GM21515 (cell line): Measurements from ENCODE around the gene SFXN4.
"Not testable (repeated sequence)": the region's sequence is repeated elsewhere in the genome, so short reads cannot be mapped to it uniquely, and the experiment has no call there.

ENCODE experiments used
- ATAC-seq: cut with Tn5 transposase; IDR thresholded peaks from one replicate; pipeline ENCODE4 v1.9.1; 2021; ENCODE audit not compliant: unreplicated experiment

The SFXN4 gene

DNA sequence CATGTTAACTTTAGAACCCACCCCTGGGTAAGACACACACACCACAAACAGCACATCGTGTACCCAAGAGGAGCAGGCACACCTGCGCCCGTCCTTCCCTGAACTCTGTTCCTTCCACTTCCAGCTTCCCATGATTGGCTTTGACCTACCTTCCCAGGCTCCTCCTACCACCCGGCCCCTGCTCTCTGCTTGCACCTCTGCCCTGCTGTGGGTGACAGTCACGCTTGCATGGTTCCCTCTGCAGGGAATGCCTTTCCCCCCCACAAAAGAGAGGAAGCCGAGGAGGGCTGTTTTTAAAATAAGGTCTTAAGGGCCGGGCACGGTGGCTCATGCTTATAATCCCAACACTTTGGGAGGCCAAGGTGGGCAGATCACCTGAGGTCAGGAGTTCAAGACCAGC lies 16.4 kb downstream of the SFXN4 start:
- ATAC-seq = no peak

DNA sequence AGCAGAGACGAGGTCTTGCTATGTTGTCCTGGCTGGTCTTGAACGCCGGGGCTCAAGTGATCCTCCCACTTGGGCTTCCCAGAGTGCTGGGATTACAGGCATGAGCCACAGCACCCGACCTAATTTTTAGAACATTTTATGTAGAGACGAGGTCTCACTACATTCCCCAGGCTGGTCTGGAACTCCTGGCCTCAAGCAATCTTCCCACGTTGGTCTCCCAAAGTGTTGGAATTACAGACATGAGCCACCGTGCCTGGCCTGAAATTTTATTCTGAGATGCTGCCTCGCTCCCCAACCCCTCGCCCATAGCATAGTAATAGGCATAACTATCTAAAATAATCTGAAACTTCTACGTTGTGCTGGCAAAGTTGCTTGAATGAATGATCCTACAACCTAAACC lies 21.9 kb downstream of the SFXN4 start:
- no peak for ATAC-seq

DNA sequence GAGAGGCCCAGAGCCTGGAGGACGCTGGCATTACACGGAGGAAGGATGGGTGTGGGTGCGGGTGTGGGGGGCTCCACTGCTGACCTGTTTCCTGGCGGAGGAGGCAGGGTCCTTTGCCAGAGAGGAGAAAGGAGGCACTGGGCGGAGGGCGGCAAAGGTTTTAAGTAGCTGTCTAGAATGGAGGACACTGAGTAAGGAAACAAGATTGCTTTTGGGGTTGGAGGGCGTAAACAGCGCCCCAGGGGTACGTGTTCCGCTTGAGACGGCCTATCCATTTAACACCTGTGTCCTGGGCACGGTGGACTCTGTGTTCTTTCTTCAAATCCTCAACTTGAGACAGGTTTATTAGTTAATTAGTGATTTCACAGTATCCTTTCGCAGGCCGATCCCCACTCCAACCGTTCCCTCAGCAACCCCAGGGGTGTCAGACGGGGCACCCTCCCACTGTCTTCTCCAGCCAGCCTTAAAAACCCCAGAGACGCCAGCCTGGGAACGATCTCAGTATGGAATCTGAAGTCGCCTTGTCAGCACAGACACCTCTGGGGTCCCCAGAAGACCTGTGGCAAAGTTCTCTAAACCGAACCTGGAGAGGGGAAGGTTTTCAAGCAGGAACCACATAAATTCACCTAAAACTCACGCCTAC lies 24.8 kb downstream of the SFXN4 start:
- no peak for ATAC-seq

DNA sequence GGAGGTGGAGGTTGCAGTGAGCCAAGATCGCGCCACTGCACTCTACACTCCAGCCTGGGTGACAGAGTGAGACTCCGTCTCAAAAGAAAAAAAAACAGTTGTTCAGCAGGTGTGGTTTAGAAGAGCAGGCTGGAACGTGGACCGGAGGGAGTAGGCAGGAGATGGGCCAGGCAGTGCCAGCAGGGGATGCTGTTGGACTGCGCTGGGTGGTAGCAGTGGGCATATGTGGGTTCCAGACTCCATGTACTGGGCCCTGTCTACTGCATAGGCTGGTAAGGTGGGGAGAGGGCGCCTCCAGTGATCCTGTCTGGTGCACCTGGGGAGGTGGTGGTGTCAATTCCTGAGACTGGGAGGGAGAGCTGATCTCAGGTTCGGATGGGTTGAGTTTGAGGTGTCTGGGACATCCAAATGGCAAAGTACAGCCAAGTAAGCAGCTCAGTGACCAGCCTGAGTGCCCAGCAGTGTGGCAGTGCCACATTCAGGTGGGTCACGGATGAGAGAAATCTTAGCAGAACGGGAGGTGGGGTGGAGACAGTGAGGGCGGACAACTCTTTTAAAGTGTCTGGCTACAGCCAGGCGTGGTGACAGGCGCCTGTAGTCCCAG lies 25.9 kb downstream of the SFXN4 start:
- ATAC-seq = no peak

DNA sequence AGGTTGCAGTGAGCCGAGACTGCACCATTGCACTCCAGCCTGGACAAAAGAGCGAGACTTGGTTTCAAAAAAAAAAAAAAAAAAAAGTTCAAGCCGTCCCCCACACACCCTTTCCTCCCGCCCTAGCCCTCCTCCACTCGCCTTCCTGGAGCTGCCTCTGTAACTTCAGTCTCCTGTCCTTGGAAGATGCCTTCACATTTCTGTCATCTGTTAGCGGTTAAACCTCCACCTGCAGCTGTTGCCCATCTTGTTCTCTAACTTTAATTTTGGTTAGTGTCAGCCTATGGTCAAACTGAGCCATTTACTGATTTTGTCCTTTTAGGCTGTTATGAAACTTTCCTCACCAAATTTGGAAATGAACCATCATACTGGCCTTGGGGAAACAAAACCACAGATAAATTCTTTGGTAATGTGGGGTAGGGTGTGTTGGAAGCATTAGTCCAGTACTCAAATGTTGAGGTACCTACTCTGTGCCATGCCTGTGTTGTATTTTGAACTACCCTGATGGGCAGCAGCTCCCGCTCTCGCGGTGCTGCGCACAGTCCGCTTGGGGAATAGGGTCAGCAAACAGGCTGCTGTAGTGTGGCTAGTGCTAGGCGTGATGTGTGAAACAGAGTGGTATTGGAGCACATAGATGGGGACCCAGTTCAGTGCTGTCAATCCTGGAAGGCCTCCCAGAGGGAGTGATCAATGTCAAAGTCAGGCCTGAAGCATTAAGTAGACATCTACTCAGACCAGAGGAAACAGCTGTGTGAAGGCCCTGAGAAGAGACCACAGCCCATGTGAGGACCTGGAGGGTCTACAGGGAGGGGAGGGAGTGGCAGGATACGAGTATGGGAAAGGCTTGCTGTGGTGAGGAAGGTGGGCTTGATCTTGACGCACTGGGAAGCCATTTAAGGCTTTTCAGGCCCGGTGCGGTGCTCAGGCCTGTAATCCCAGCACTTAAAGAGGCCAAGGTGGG lies 26.9 kb downstream of the SFXN4 start:
- ATAC-seq = no peak

DNA sequence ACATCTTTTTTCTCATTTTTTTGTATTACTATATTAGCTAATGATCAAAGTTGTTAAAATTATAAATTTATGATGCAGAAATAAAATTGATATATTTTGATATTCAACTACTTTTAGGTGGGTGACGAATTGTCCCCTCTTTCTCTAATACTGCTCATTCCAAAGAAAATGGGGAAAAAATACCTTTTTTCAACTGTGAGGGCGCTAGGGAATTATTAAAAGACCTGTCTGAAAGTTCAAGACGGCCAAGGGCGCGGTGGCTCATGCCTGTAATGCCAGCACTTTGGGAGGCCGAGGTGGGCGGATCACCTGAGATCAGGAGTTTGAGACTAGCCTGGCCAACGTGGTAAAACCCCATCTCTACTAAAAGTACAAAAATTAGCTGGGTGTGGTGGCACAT lies 27.6 kb downstream of the SFXN4 start:
- not testable (repeated sequence) for ATAC-seq

DNA sequence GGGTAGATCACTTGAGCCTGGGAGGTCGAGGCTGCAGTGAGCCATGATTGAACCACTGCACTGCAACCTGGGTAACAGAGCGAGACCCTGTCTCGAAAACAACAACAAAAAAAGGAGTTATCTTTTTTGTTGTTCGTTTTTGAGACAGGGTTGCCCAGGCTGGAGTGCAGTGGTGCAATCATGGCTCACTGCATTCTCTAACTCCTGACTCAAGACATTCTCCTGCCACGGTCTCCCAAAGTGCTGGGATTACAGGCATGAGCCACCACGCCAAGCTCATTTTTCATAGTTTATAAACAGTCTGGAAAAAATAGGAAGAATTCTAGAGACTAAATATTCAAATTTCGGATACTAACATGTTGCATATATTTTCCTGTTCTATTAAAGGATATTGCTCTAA lies 29.4 kb downstream of the SFXN4 start:
- no peak for ATAC-seq

DNA sequence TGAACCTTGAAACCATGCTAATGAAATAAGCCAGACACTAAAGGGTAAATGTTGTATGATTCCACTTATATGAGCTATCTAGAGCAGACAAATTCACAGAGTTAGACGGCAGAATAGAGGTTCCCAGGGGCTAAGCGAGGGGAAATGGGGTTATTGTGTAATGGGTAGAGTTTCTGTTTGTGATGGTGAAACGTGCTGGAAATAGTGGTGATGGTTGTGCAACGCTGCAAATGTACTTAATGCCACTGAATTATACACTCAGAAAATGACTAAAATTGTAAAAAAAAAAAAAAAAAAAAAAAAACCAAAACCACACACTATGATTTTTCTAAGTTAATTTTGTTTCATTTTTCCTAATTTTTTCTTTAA lies 30.0 kb downstream of the SFXN4 start:
- no peak for ATAC-seq

DNA sequence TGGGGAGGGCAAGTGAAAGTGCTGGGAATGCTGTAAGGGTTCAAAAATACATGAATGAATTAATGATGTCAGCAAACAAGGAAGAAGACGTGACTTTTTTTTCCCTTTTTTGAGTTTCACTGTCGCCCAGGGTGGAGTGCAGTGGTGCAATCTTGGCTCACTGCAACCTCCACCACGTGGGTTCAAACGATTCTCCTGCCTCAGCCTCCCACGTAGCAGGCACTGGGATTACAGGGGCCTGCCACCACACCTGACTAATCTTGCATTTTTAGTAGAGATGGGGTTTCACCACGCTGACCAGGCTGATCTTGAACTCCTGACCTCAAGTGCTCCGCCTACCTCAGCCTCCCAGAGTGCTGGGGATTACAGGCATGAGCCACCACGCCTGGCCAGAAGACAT lies 31.6 kb downstream of the SFXN4 start:
- ATAC-seq = no peak

DNA sequence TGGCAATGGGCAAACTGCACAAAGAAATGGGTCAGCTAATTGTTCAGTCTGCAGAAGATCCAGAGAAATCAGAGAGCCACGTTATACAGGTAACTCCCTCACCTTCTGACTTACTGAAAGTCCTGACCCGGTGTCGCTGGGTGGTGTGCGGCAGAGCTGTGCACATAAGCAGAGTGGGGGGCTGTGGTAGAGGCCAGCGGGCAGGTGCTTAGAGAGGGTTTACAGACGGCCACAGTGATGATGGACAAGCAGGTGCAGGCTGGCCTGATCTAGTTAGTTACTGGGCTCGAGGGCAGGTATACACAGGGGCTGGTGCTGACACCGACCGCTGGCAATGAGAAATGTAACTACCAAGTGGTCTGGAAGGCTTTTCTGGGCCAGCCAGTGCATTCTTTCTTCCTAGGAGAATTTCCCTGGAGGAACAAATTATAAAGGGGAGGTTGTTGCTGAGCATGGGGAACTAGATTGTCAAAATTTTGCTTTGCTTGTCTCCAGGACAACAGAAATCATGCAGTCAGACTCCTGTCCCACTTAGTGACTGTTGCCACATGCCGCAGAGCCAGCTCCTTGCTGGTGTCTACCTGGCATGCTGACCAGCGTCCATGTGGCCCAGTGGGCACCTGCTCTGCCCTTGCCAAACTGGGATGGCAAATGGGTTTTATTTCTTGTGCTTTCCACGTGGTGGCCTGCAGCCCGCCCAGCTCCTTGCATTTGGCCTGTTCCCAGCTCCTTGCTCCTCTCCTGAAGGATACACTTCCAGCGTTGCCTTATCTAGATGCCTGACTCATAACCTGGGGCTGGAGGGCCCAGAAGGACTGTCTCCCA lies 32.8 kb downstream of the SFXN4 start:
- ATAC-seq = no peak

DNA sequence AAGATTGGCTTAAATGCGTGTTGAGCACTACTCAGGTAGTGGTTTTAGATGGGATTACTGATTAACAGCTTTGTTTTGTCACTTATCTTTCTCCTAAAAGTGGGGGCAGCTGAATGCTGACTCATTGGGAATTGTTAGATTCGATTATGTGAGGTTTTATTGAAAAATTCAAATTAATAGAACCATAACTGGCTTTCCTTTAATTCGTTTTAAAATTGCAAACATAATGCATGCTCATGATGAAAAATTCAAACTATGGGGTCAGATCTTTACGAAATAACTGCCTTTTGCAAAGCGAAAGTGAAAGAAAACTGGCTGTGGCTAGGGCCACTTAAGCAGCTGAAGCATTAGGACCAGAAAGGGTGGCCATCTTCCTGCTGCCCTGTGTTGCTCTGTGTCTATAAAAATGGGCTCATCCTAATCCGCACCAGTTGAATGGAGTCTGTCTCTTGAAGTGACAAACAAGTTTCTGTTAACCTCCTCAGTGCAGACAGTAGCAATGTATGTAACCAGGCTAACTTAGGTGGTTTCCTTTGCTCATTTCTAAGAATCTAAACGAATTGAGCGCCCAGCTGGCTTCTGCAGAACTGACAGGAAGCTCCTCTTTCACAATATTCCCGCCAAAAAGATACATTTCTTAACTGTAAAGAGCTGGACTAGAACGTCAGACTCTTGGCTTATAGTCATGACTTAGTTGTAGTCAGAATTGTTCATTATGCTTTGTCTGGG lies 33.8 kb downstream of the SFXN4 start:
- ATAC-seq = peak; percentile 56

DNA sequence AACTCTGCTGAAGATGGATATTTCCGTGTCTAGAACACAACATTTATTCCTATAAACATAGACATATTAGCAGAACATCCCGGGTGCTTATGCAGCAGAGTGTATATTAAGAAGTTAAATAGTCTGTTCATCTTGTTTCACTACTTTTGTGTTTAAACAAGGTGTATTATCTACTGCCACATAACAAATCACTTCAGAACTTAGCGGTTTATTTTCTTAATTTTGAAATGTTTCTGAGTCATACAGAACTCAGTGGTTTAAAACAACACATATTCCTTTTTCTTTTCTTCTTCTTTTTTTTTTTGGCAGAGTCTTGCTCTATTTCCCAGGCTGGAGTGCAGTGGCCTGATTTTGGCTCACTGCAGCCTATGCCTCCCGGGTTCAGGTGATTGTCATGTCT lies 35.8 kb downstream of the SFXN4 start:
- ATAC-seq = no peak

DNA sequence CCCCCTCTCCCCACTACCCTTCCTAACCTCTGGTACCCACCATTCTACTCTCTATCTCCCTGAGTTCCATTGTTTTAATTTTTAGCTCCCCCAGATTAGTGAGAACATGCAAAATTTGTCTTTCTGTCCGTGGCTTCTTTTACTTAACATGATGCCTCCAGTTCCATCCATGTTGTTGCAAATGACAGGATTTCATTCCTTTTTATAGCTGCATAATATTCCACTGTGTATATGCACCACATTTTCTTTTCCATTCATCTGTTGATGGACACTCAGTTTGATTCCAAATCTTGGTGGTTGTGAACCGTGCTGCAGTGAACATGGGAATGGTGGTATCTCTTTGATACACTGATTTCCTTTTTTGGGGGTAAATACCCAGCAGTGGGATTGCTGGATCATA lies 39.6 kb downstream of the SFXN4 start:
- no peak for ATAC-seq

DNA sequence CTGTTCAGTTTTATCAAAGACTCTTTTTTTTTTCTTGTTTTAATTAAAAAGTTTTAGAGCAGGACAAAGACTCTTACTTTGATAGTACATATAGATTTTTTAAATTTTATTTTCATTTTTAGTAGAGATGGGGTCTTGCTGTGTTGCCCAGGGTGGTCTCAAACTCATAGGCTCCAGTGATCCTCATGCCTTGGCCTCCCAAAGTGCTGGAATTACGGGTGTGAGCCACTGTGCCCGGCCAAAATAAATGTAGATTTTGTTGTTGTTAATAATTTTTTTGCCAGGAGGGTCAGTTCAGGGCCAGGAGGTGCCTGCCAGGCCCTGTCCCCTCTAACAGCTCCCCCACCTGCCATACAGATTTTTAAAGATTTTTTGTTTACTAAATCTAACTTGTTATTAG lies 44.6 kb downstream of the SFXN4 start:
- ATAC-seq = no peak

DNA sequence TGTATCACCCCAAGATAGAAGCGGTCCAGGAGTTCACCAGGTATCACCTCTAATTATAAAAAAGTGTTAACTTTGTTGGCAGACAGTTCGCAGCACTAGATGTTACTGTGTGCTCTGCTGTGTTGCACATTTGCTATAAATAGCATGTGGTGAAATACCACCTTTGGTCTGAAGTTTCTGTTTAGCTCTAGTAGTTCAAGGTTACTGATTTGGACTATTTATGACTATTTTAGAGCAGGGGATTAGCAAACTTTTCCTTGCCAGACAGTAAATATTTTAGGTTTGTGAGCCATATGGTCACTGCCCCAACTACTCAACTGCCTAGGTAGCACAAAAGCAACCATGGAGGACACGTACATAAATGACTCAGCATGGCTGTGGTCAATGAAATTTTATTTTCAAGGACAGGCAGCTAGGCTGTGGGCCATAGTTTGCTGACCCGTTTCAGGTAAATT lies 45.1 kb downstream of the SFXN4 start:
- peak; percentile 80 for ATAC-seq

DNA sequence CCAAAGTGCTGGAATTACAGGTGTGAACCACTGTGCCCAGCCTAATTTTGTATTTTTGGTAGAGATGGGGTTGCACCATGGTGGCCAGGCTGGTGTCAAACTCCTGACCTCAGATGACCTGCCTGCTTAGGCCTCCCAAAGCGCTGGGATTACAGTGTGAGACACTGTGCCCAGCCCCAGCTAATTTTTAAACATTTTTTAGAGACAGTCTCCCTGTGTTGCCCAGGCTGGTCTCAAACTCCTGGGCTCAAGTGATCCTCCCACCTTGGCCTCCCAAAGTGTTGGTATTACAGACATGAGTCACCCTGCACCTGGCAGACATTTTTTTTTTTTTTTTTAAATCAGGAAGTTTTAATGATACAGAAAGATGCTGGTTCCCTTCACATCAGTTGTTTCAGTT lies 46.1 kb downstream of the SFXN4 start:
- ATAC-seq = no peak

DNA sequence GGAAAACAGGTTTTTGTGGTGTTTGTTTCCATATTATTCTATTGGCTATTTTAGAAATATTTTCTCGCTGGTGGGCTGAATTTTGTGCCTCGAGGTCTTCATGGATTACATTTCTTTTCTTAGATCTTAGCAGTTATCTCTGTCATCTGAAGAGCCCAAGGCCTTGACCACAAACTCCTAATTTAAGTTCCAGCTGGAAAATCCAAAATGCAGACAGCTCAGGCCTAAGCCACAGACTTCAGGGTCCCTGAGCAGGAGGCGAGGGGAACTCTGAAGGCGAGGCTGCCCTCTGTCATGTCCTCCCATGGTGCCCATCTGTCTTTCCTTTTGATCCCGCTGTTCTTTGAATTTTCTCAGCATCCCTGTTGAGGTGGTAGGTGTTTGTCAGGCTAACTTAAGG lies 47.3 kb downstream of the SFXN4 start:
- ATAC-seq = no peak

DNA sequence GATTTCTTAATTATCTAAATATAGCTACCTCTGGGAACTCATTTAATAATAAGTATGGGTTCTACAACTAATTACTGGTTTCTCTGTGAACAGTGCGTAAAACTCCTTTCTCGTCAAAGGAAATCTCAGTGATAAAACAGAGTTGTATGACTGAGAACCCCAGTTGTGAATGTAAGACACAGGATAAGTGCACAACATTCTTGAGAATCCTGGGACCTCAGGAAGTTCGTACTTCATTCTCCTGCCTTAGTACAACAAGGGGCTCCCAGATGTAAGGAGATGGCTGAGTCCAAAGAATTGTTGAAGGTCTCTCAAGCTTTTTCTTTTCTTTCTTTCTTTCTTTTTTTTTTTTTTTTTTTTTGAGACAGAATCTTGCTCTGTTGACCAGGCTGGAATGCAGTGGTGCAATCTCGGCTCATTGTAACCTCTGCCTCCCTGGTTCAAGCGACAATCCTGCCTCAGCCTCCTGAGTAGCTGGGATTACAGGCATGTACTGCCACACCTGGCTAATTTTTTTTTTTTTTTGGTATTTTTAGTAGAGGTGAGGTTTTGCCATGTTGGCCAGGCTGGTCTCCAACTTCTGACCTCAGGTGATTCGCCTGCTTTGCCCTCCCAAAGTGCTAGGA lies 49.1 kb downstream of the SFXN4 start:
- ATAC-seq = no peak

DNA sequence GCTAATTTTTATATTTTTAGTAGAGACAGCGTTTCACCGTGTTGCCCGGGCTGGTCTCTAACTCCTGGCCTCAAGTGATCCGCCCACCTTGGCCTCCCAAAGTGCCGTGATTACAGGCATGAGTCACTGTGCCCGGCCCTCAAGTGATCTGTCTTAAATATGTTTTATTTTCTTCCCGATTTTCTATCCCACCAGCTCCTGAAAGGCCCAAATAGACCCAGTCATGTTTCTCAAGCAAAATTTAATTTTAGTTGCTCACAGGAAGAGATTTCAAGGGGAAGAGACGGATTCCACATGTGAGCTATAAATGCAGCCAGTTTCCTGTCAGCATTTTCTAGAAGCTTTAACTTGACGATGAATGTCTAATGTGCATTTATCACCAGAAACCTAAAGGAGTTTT lies 49.6 kb downstream of the SFXN4 start:
- no peak for ATAC-seq
